ENCODE data around the gene SBF2.

SBF2 gene

GRCh38 chr11:9823439-9823838 lies 470.6 kb downstream of the SBF2 start:
- Histone ChIP-seq H3K9ac (ENCODE audit: low read length) (no peak overlapping the region), H3F3A (ENCODE audit: insufficient read depth) (no peaks in the 10 kb centered on the region), H3K9me2 (replicated peaks; ENCODE audit: insufficient read depth, low read length) (no peaks in the 10 kb centered on the region)

GRCh38 chr11:9821008-9821752 lies 472.8 kb downstream of the SBF2 start:
- no peak overlapping the region for H3K9ac ChIP-seq (ENCODE audit: low read length)
- H3K9me3 ChIP-seq (ENCODE audit: insufficient read depth, low read length) = no peaks in the 10 kb centered on the region
- H3K4me3 ChIP-seq (ENCODE audit: insufficient read depth, low read length, poor library complexity, severe bottlenecking) = no peak overlapping the region
- no peak overlapping the region for H2AFZ ChIP-seq (ENCODE audit: low read depth, low read length, severe bottlenecking)
- H3K79me2 ChIP-seq (ENCODE audit: insufficient read depth, low read length) = no peaks in the 10 kb centered on the region
- H3K27ac ChIP-seq (ENCODE audit: low read depth, low read length) = no peak overlapping the region
- no peaks in the 10 kb centered on the region for H3K36me3 ChIP-seq (ENCODE audit: low read length)
- no peaks in the 10 kb centered on the region for H3F3A ChIP-seq (ENCODE audit: insufficient read depth)
- no peaks in the 10 kb centered on the region for H4K20me1 ChIP-seq (ENCODE audit: low read depth, low read length)
- H3K27me3 ChIP-seq (ENCODE audit: low read length) = no peaks in the 10 kb centered on the region
- H3K9me2 ChIP-seq (replicated peaks; ENCODE audit: insufficient read depth, low read length) = no peaks in the 10 kb centered on the region
- TF ChIP-seq EZH2phosphoT487 (conservative IDR thresholded peaks at IDR 0.05; ENCODE audit: low read length) (no peak), CTCF (IDR thresholded peaks at IDR 0.05; ENCODE audit: insufficient read depth, low read length, poor library complexity, severe bottlenecking) (no peak)
- H3K4me2 ChIP-seq (ENCODE audit: low read depth, low read length, poor library complexity, severe bottlenecking) = no peak overlapping the region

More at GRCh38 chr11:9823439-9823838, 470.6 kb downstream of the SBF2 start:
- Histone ChIP-seq H3K79me2 (ENCODE audit: insufficient read depth, low read length) (no peaks in the 10 kb centered on the region), H3K36me3 (ENCODE audit: low read length) (no peaks in the 10 kb centered on the region), H3K27me3 (ENCODE audit: low read length) (no peaks in the 10 kb centered on the region), H4K20me1 (ENCODE audit: low read depth, low read length) (no peaks in the 10 kb centered on the region), H3K27ac (ENCODE audit: low read depth, low read length) (no peak overlapping the region), H3K4me3 (ENCODE audit: insufficient read depth, low read length, poor library complexity, severe bottlenecking) (no peak overlapping the region), H3K4me2 (ENCODE audit: low read depth, low read length, poor library complexity, severe bottlenecking) (no peak overlapping the region), H2AFZ (ENCODE audit: low read depth, low read length, severe bottlenecking) (no peak overlapping the region), H3K9me3 (ENCODE audit: insufficient read depth, low read length) (no peaks in the 10 kb centered on the region)
- no peak for TF ChIP-seq CTCF (IDR thresholded peaks at IDR 0.05; ENCODE audit: insufficient read depth, low read length, poor library complexity, severe bottlenecking)
- TF ChIP-seq EZH2phosphoT487 (conservative IDR thresholded peaks at IDR 0.05; ENCODE audit: low read length) = no peak

- H3K4me3 ChIP-seq (ENCODE audit: insufficient read depth, low read length, poor library complexity, severe bottlenecking) = no peak overlapping the region
- TF ChIP-seq CTCF (IDR thresholded peaks at IDR 0.05; ENCODE audit: insufficient read depth, low read length, poor library complexity, severe bottlenecking) = no peak
- TF ChIP-seq EZH2phosphoT487 (conservative IDR thresholded peaks at IDR 0.05; ENCODE audit: low read length) = no peak
- H3K79me2 ChIP-seq (ENCODE audit: insufficient read depth, low read length) = no peaks in the 10 kb centered on the region
- no peaks in the 10 kb centered on the region for H4K20me1 ChIP-seq (ENCODE audit: low read depth, low read length)
- no peak overlapping the region for H3K4me2 ChIP-seq (ENCODE audit: low read depth, low read length, poor library complexity, severe bottlenecking)
- no peaks in the 10 kb centered on the region for H3K27me3 ChIP-seq (ENCODE audit: low read length)
- H3K27ac ChIP-seq (ENCODE audit: low read depth, low read length) = no peak overlapping the region
- H2AFZ ChIP-seq (ENCODE audit: low read depth, low read length, severe bottlenecking) = no peak overlapping the region
- H3F3A ChIP-seq (ENCODE audit: insufficient read depth) = no peaks in the 10 kb centered on the region
- no peaks in the 10 kb centered on the region for H3K9me3 ChIP-seq (ENCODE audit: insufficient read depth, low read length)
- H3K9me2 ChIP-seq (replicated peaks; ENCODE audit: insufficient read depth, low read length) = no peaks in the 10 kb centered on the region
- no peak overlapping the region for H3K9ac ChIP-seq (ENCODE audit: low read length)
- H3K36me3 ChIP-seq (ENCODE audit: low read length) = no peaks in the 10 kb centered on the region
Observed at GRCh38 chr11:9820260-9820659, 473.8 kb downstream of the SBF2 start.

Measured in SU-DHL-6 (cell line).